Measurements from ENCODE around the gene SPOCK2.

SPOCK2 gene

DNA sequence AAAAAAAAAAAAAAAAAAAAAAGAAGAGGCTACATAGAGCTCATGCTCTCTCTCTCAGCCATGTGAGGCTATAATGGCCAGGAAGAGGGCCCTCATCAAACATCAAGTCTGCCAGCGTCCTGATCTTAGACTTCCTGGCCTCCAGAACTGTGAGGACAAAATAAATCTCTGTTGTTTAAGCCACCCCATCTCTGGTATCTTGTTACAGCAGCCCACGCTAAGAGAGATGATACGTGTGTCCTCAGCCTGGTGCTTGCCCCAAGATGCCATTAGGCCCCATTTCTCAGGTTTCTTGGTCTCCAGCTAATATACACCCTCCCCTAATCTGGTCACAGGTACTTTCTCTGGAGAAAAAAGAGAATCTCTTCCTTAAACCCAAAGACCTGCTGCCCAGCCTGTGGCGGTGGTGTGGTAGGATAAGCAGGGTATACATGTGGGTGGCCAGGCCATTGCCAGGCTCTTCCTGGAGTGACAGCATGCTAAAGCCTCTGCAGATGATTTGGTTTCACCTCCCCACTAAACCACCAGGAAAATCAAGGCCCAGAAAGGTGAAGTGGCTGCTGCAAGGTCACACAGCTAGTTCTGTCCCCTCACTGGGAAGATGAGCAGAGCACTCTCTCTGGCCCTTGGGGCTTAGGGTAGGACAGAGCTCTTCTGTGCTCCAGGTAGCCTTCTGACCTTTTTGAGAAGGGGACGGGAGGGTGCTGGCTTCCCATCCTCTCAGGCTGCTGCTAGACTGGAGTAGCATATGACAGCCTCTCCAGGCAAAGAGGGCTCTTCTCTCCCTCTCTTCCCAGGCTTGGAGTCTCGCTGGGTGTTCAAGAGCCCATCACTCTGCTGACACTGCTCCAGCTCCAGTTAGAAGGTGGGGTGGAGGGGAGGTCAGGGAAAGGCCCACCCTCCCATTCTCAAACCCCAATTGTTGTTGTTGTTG lies 5.2 kb downstream of the SPOCK2 start:
- no peak for DNase-seq (ENCODE audit: low read depth)
- TF ChIP-seq, protein P1, sequence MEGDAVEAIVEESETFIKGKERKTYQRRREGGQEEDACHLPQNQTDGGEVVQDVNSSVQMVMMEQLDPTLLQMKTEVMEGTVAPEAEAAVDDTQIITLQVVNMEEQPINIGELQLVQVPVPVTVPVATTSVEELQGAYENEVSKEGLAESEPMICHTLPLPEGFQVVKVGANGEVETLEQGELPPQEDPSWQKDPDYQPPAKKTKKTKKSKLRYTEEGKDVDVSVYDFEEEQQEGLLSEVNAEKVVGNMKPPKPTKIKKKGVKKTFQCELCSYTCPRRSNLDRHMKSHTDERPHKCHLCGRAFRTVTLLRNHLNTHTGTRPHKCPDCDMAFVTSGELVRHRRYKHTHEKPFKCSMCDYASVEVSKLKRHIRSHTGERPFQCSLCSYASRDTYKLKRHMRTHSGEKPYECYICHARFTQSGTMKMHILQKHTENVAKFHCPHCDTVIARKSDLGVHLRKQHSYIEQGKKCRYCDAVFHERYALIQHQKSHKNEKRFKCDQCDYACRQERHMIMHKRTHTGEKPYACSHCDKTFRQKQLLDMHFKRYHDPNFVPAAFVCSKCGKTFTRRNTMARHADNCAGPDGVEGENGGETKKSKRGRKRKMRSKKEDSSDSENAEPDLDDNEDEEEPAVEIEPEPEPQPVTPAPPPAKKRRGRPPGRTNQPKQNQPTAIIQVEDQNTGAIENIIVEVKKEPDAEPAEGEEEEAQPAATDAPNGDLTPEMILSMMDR (conservative IDR thresholded peaks at IDR 0.05; ENCODE audit: low read depth, low read length), result no peak
- H3K4me3 ChIP-seq (ENCODE audit: low read depth, low read length), result no peak overlapping the region

DNA sequence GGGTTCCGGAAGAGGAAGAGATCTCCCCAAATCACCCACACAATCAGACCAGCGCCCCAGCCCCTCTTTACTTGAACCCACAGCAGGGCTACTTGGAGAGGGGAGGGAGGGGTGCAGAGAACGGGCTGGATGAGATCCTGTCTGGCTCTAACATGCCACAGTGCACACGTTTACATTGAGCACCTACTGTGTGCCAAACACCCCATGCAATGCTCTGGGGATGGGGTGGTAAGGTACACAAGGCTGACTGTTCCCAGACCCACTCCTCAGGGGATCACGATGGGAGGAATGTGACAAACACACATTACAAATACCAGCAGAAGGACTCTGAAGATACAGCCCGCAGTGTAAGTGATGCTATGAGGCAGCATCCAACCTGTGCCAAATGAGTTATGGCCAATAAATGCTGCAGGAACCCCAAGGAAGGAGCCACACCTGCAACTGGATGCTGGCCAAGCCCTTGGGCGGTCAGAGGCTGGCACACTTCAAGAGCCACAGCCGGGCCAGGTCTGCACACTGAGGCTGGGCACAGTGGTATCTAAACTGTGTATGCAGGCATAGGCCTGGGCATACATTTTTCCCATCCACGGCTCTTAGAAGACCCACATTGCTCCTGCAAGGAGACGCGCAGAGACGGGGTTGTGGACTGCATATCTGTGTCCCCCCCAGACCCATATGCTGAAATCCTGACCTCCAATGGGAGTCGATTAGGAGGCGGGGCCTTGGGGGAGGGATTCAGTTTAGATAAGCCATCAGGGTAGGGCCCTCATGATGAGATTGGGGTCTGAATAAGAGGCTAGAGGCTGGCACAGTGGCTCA lies 6.4 kb downstream of the SPOCK2 start:
- no peak overlapping the region for H3K4me3 ChIP-seq (ENCODE audit: low read depth, low read length)
- TF ChIP-seq, protein P1 (conservative IDR thresholded peaks at IDR 0.05; ENCODE audit: low read depth, low read length), result no peak
- no peak for DNase-seq (ENCODE audit: low read depth)

DNA sequence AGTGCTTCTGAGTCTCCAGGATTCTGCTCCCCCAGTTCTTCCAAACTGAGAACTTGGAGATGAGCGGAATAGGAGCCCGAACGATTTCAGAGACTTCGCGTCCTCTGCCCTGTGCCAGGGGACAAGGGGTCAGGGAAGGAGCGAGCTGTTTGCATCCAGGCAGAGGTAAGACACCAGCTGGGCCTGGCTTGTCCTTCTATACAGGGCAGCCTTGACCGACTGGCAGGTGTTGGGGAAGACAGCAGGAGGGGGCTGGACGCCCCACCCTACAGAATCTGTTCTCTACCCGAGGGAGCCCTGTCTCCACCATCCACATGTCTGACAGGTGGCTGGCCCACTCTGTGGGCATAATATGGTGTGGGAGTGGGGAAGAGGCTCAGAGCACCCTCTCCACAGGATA lies 7.1 kb downstream of the SPOCK2 start:
- no peak for DNase-seq (ENCODE audit: low read depth)
- no peak overlapping the region for H3K4me3 ChIP-seq (ENCODE audit: low read depth, low read length)
- TF ChIP-seq, protein P1 (conservative IDR thresholded peaks at IDR 0.05; ENCODE audit: low read depth, low read length), result no peak

DNA sequence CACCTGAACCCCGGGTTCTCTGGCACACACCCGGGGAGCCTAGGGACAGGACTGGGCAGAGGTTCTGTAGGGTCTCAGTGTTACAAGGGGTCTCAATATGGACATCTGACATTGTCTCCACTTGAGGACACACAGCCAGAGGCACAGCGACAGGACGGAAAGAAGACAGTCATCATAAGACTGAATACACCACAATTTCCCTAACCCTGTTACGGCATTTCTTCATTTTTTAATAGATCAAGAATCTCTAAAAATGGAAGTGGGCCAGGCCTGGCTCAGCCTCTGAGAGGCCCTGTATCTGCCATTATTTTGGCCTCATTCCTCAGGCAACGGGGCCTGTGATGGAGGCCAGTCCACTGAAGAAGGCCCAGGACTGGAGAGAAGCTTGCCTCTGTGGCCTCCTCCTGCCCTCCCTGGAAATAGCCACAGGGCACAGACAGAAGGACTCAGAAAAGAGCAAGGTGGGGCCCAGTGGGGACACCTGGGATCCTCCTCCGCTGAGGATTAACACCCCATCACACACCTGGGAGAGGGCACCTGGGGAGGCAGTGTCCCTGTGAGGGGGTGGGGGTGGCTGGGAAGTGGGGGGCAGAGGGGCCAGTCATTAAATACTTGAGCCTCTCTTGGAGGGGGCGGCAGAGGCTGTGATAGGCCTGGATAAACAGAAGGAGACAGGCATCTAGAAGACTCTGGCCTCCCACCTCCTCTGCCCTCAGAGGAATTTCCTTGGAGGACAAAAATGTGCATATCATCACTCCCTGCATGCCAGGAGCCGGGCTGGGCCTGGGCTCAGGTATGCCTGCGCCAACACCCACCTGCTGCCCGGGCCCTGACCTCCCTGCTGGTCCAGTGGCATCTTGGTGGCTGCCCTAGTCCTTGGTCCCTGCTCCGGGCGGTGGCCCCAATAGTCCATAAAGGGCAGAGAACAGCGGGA lies 8.0 kb downstream of the SPOCK2 start:
- TF ChIP-seq, protein P1 (conservative IDR thresholded peaks at IDR 0.05; ENCODE audit: low read depth, low read length), result no peak
- no peak overlapping the region for H3K4me3 ChIP-seq (ENCODE audit: low read depth, low read length)

DNA sequence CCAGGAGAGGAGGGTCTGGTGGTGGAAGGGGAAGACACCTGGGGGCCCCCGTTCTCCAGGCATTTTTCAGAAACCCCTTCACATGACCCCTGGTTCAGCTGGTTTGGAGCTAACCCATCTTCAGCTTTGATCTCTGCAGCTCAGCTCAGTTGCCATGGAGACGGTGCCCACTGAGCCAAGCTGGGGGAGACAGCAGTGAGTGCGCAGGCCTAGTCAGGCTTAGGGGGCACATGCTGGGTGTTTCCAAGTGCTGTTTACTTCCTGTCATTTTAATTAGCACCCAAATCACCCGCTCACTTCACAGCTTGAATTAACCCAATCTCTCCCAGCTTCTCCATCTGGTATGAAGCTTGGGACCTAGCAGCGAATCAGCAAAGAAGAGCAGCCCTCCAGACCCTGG lies 9.0 kb downstream of the SPOCK2 start:
- TF ChIP-seq, protein P1 (conservative IDR thresholded peaks at IDR 0.05; ENCODE audit: low read depth, low read length), result no peak
- H3K4me3 ChIP-seq (ENCODE audit: low read depth, low read length), result no peak overlapping the region
- DNase-seq (ENCODE audit: low read depth), result no peak

More for the DNA sequence above, 8.0 kb downstream of the SPOCK2 start:
- no peak for DNase-seq (ENCODE audit: low read depth)

DNA sequence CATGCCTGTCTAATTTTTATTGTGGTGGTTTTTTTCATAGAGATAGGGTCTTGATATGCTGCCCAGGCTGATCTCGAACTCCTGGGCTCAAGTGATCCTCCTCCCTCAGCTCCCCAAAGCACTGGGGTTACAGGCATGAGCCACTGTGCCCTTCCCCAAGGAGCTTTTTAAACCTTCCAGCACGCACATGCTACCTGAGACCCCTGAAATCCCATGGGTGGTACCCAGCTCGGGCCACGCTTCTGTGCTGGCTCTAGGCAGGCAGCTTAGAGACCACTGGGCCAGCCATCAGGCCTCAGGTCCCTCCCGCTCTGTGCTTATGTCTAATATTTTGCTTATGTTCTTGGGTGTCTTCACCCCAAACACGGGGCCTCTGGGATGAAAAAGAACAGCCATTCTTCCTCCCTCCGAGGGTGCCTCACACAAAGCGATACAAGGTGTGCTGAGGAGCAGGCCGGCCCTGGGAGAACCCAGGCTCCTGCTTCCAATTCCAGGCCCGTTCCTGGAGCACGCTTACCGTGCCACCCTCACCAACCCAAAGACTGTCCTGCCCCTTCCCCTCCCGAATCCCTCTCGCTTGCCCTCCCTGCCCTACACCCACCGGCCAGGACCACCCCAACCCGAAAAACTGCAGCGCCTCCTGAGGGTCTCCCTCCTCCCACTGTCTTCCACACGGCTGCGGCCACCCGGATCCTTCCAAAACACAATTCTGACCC lies 10.9 kb downstream of the SPOCK2 start:
- H3K4me3 ChIP-seq (ENCODE audit: low read depth, low read length), result no peak overlapping the region
- DNase-seq (ENCODE audit: low read depth), result no peak
- TF ChIP-seq, protein P1 (conservative IDR thresholded peaks at IDR 0.05; ENCODE audit: low read depth, low read length), result no peak
